Right kidney (tissue), 1 donor: ENCODE data around the gene TNIK.

Experiments
- DNase-seq: peaks from one replicate; pipeline ENCODE4 v3.0.0-alpha.2; 2016

Gene TNIK

GRCh38 chr3:171279972-171280371 is 180.2 kb downstream of the TNIK start:
- DNase-seq, result no peak

- no peak for DNase-seq
Observed at GRCh38 chr3:171278299-171278590, 182.0 kb downstream of the TNIK start.

- DNase-seq, result no peak
Observed at GRCh38 chr3:171277456-171278298, 182.5 kb downstream of the TNIK start.

- no peak for DNase-seq
Observed at GRCh38 chr3:171276923-171277322, 183.3 kb downstream of the TNIK start.

GRCh38 chr3:171274222-171274621 is 186.0 kb downstream of the TNIK start:
- no peak for DNase-seq

- DNase-seq, result no peak
Observed at GRCh38 chr3:171270541-171270940, 189.7 kb downstream of the TNIK start.

- no peak for DNase-seq
Observed at GRCh38 chr3:171269542-171269941, 190.7 kb downstream of the TNIK start.

GRCh38 chr3:171268677-171269076 is 191.5 kb downstream of the TNIK start:
- no peak for DNase-seq

- DNase-seq, result no peak
Observed at GRCh38 chr3:171267104-171267503, 193.1 kb downstream of the TNIK start.

GRCh38 chr3:171266740-171267073 is 193.5 kb downstream of the TNIK start:
- DNase-seq, result no peak

GRCh38 chr3:171266034-171266739 is 194.0 kb downstream of the TNIK start:
- no peak for DNase-seq

- DNase-seq, result no peak
Observed at GRCh38 chr3:171264758-171265157, 195.4 kb downstream of the TNIK start.

- no peak for DNase-seq
Observed at GRCh38 chr3:171262431-171262830, 197.8 kb downstream of the TNIK start.

- no peak for DNase-seq
Observed at GRCh38 chr3:171261487-171261886, 198.7 kb downstream of the TNIK start.

GRCh38 chr3:171260899-171261298 is 199.3 kb downstream of the TNIK start:
- no peak for DNase-seq

- DNase-seq, result no peak
Observed at GRCh38 chr3:171260466-171260865, 199.7 kb downstream of the TNIK start.

- no peak for DNase-seq
Observed at GRCh38 chr3:171258316-171258715, 201.9 kb downstream of the TNIK start.

- no peak for DNase-seq
Observed at GRCh38 chr3:171257251-171258203, 202.7 kb downstream of the TNIK start.

GRCh38 chr3:171256445-171257250 is 203.6 kb downstream of the TNIK start:
- DNase-seq, result no peak

GRCh38 chr3:171255236-171255806 is 204.9 kb downstream of the TNIK start:
- no peak for DNase-seq

- DNase-seq, result no peak
Observed at GRCh38 chr3:171254315-171254714, 205.9 kb downstream of the TNIK start.

GRCh38 chr3:171251835-171252234 is 208.4 kb downstream of the TNIK start:
- DNase-seq, result no peak
